ENCODE data around the gene ZBTB3.
A peak's percentile ranks its signal among the peaks of the same experiment; 100 is the strongest.

The ZBTB3 gene

GRCh38 chr11:62713343-62713742, 40.6 kb downstream of the ZBTB3 start:
- no peaks in the 10 kb centered on the region for H3K27me3 ChIP-seq (ENCODE audit: control insufficient read depth, insufficient read depth, low read length)
- no peak overlapping the region for H3K4me3 ChIP-seq (ENCODE audit: low read depth, low read length)
- peaks cover 12% of the 10 kb centered on the region for H3K4me1 ChIP-seq (ENCODE audit: control insufficient read depth, insufficient read depth, low read length)
- H3K36me3 ChIP-seq (ENCODE audit: control insufficient read depth, insufficient read depth, low read length) = peaks cover 75% of the 10 kb centered on the region
- H3K9ac ChIP-seq (ENCODE audit: low read length) = no peak overlapping the region
- no peaks in the 10 kb centered on the region for H3K9me3 ChIP-seq (ENCODE audit: control insufficient read depth, insufficient read depth, low read depth, low read length)
- no peak overlapping the region for H3K27ac ChIP-seq (ENCODE audit: low read depth, low read length)

GRCh38 chr11:62712861-62713260, 41.1 kb downstream of the ZBTB3 start:
- no peak overlapping the region for H3K27ac ChIP-seq (ENCODE audit: low read depth, low read length)
- H3K9me3 ChIP-seq (ENCODE audit: control insufficient read depth, insufficient read depth, low read depth, low read length) = no peaks in the 10 kb centered on the region
- peaks cover 16% of the 10 kb centered on the region for H3K4me1 ChIP-seq (ENCODE audit: control insufficient read depth, insufficient read depth, low read length)
- peaks cover 71% of the 10 kb centered on the region for H3K36me3 ChIP-seq (ENCODE audit: control insufficient read depth, insufficient read depth, low read length)
- no peaks in the 10 kb centered on the region for H3K27me3 ChIP-seq (ENCODE audit: control insufficient read depth, insufficient read depth, low read length)
- no peak overlapping the region for H3K9ac ChIP-seq (ENCODE audit: low read length)
- no peak overlapping the region for H3K4me3 ChIP-seq (ENCODE audit: low read depth, low read length)

GRCh38 chr11:62712276-62712812, 41.6 kb downstream of the ZBTB3 start:
- Histone ChIP-seq H3K4me3 (ENCODE audit: low read depth, low read length) (no peak overlapping the region), H3K9me3 (ENCODE audit: control insufficient read depth, insufficient read depth, low read depth, low read length) (no peaks in the 10 kb centered on the region), H3K9ac (ENCODE audit: low read length) (no peak overlapping the region), H3K27me3 (ENCODE audit: control insufficient read depth, insufficient read depth, low read length) (no peaks in the 10 kb centered on the region), H3K36me3 (ENCODE audit: control insufficient read depth, insufficient read depth, low read length) (peaks cover 65% of the 10 kb centered on the region), H3K27ac (ENCODE audit: low read depth, low read length) (no peak overlapping the region), H3K4me1 (ENCODE audit: control insufficient read depth, insufficient read depth, low read length) (peaks cover 16% of the 10 kb centered on the region)

GRCh38 chr11:62710001-62710345, 44.0 kb downstream of the ZBTB3 start:
- H3K36me3 ChIP-seq (ENCODE audit: control insufficient read depth, insufficient read depth, low read length) = peaks cover 46% of the 10 kb centered on the region
- no peaks in the 10 kb centered on the region for H3K9me3 ChIP-seq (ENCODE audit: control insufficient read depth, insufficient read depth, low read depth, low read length)
- peak overlapping the region; percentile 97 for H3K9ac ChIP-seq (ENCODE audit: low read length)
- peak overlapping the region; percentile 96 for H3K27ac ChIP-seq (ENCODE audit: low read depth, low read length)
- H3K4me3 ChIP-seq (ENCODE audit: low read depth, low read length) = peak overlapping the region; percentile 85
- H3K4me1 ChIP-seq (ENCODE audit: control insufficient read depth, insufficient read depth, low read length) = peaks cover 22% of the 10 kb centered on the region
- H3K27me3 ChIP-seq (ENCODE audit: control insufficient read depth, insufficient read depth, low read length) = no peaks in the 10 kb centered on the region

- H3K4me3 ChIP-seq (ENCODE audit: low read depth, low read length) = peak overlapping the region; percentile 85
- no peaks in the 10 kb centered on the region for H3K27me3 ChIP-seq (ENCODE audit: control insufficient read depth, insufficient read depth, low read length)
- H3K36me3 ChIP-seq (ENCODE audit: control insufficient read depth, insufficient read depth, low read length) = peaks cover 42% of the 10 kb centered on the region
- peak overlapping the region; percentile 96 for H3K27ac ChIP-seq (ENCODE audit: low read depth, low read length)
- H3K4me1 ChIP-seq (ENCODE audit: control insufficient read depth, insufficient read depth, low read length) = peaks cover 22% of the 10 kb centered on the region
- peak overlapping the region; percentile 97 for H3K9ac ChIP-seq (ENCODE audit: low read length)
- no peaks in the 10 kb centered on the region for H3K9me3 ChIP-seq (ENCODE audit: control insufficient read depth, insufficient read depth, low read depth, low read length)
Measured at GRCh38 chr11:62709247-62710000, 44.5 kb downstream of the ZBTB3 start.

GRCh38 chr11:62708793-62709192, 45.2 kb downstream of the ZBTB3 start:
- Histone ChIP-seq H3K4me3 (ENCODE audit: low read depth, low read length) (peak overlapping the region; percentile 85), H3K27ac (ENCODE audit: low read depth, low read length) (no peak overlapping the region), H3K4me1 (ENCODE audit: control insufficient read depth, insufficient read depth, low read length) (peaks cover 22% of the 10 kb centered on the region), H3K9ac (ENCODE audit: low read length) (peak overlapping the region; percentile 86), H3K27me3 (ENCODE audit: control insufficient read depth, insufficient read depth, low read length) (no peaks in the 10 kb centered on the region), H3K36me3 (ENCODE audit: control insufficient read depth, insufficient read depth, low read length) (peaks cover 37% of the 10 kb centered on the region), H3K9me3 (ENCODE audit: control insufficient read depth, insufficient read depth, low read depth, low read length) (no peaks in the 10 kb centered on the region)

- Histone ChIP-seq H3K36me3 (ENCODE audit: control insufficient read depth, insufficient read depth, low read length) (peaks cover 33% of the 10 kb centered on the region), H3K4me3 (ENCODE audit: low read depth, low read length) (peak overlapping the region; percentile 85), H3K9ac (ENCODE audit: low read length) (peak overlapping the region; percentile 86), H3K4me1 (ENCODE audit: control insufficient read depth, insufficient read depth, low read length) (peaks cover 22% of the 10 kb centered on the region), H3K27me3 (ENCODE audit: control insufficient read depth, insufficient read depth, low read length) (no peaks in the 10 kb centered on the region), H3K27ac (ENCODE audit: low read depth, low read length) (no peak overlapping the region), H3K9me3 (ENCODE audit: control insufficient read depth, insufficient read depth, low read depth, low read length) (no peaks in the 10 kb centered on the region)
Measured at GRCh38 chr11:62708392-62708791, 45.6 kb downstream of the ZBTB3 start.

- peaks cover 26% of the 10 kb centered on the region for H3K36me3 ChIP-seq (ENCODE audit: control insufficient read depth, insufficient read depth, low read length)
- H3K9me3 ChIP-seq (ENCODE audit: control insufficient read depth, insufficient read depth, low read depth, low read length) = no peaks in the 10 kb centered on the region
- H3K27ac ChIP-seq (ENCODE audit: low read depth, low read length) = peak within 1 kb of the TSS; percentile 29; the same call in 1 of the 2 replicates
- H3K27me3 ChIP-seq (ENCODE audit: control insufficient read depth, insufficient read depth, low read length) = no peaks in the 10 kb centered on the region
- H3K4me1 ChIP-seq (ENCODE audit: control insufficient read depth, insufficient read depth, low read length) = peaks cover 22% of the 10 kb centered on the region
- H3K4me3 ChIP-seq (ENCODE audit: low read depth, low read length) = peak within 1 kb of the TSS; percentile 88
- H3K9ac ChIP-seq (ENCODE audit: low read length) = peak within 1 kb of the TSS; percentile 83
Measured at GRCh38 chr11:62707277-62707861, 46.6 kb downstream of the ZBTB3 start, which contains the start of the genes BSCL2 and GNG3. TSS of gene BSCL2 (minus strand) at chr11:62707424. CDS start at chr11:62707195, 229 bp downstream. TSS of gene GNG3 (plus strand) at chr11:62707676. CDS start at chr11:62708296, 620 bp downstream.

GRCh38 chr11:62706850-62707247, 47.1 kb downstream of the ZBTB3 start:
- Histone ChIP-seq H3K9ac (ENCODE audit: low read length) (peak overlapping the region; percentile 83), H3K4me1 (ENCODE audit: control insufficient read depth, insufficient read depth, low read length) (peaks cover 22% of the 10 kb centered on the region), H3K9me3 (ENCODE audit: control insufficient read depth, insufficient read depth, low read depth, low read length) (no peaks in the 10 kb centered on the region), H3K4me3 (ENCODE audit: low read depth, low read length) (peak overlapping the region; percentile 88), H3K27me3 (ENCODE audit: control insufficient read depth, insufficient read depth, low read length) (no peaks in the 10 kb centered on the region), H3K36me3 (ENCODE audit: control insufficient read depth, insufficient read depth, low read length) (peaks cover 26% of the 10 kb centered on the region), H3K27ac (ENCODE audit: low read depth, low read length) (peak overlapping the region; percentile 29; the same call in 1 of the 2 replicates)

- Histone ChIP-seq H3K27ac (ENCODE audit: low read depth, low read length) (peak overlapping the region; percentile 62), H3K36me3 (ENCODE audit: control insufficient read depth, insufficient read depth, low read length) (peaks cover 27% of the 10 kb centered on the region)
Measured at GRCh38 chr11:62705880-62706849, 47.8 kb downstream of the ZBTB3 start.

More at GRCh38 chr11:62705880-62706849, 47.8 kb downstream of the ZBTB3 start:
- H3K27me3 ChIP-seq (ENCODE audit: control insufficient read depth, insufficient read depth, low read length) = no peaks in the 10 kb centered on the region
- peak overlapping the region; percentile 83 for H3K9ac ChIP-seq (ENCODE audit: low read length)
- peaks cover 22% of the 10 kb centered on the region for H3K4me1 ChIP-seq (ENCODE audit: control insufficient read depth, insufficient read depth, low read length)
- H3K9me3 ChIP-seq (ENCODE audit: control insufficient read depth, insufficient read depth, low read depth, low read length) = no peaks in the 10 kb centered on the region
- peak overlapping the region; percentile 88 for H3K4me3 ChIP-seq (ENCODE audit: low read depth, low read length)

Measured in HUES6 (cell line).